H9 (cell line): ENCODE data around the gene SERPINA5. TPM values are rescaled to one million over a fixed set of nuclear protein-coding genes. Genes with fewer than 3 reads are reported as not detected.

ENCODE experiments used
- DNase-seq: peaks from one replicate; pipeline ENCODE4 v3.0.0-alpha.2; 2017
- H2AFZ ChIP-seq: one replicate; pipeline ENCODE4 v1.6.1; 2013; ENCODE audit warnings: mild to moderate bottlenecking, low read length, control low read depth, moderate library complexity
- H2AK5ac ChIP-seq: 2 replicates; pipeline ENCODE4 v1.6.1; 2013; ENCODE audit warnings: low read length, control low read depth, mixed read lengths; ENCODE audit not compliant: insufficient read length
- H2BK120ac ChIP-seq: one replicate; pipeline ENCODE4 v1.6.1; 2013; ENCODE audit warnings: low read depth, mild to moderate bottlenecking, low read length, control low read depth, inconsistent platforms; ENCODE audit not compliant: poor library complexity, severe bottlenecking
- H2BK12ac ChIP-seq: 2 replicates; pipeline ENCODE4 v1.6.1; 2013; ENCODE audit warnings: low read length, control low read depth, mixed read lengths, low read depth; ENCODE audit not compliant: insufficient read length
- H2BK15ac ChIP-seq: 2 replicates; pipeline ENCODE4 v1.6.1; 2013; ENCODE audit warnings: low read depth, low read length, control low read depth
- H2BK20ac ChIP-seq: one replicate; pipeline ENCODE4 v1.6.1; 2013; ENCODE audit warnings: low read depth, mild to moderate bottlenecking, low read length, control low read depth, inconsistent platforms; ENCODE audit not compliant: poor library complexity, severe bottlenecking
- H2BK5ac ChIP-seq: 2 replicates; pipeline ENCODE4 v1.6.1; 2013; ENCODE audit warnings: low read length, control low read depth, mixed read lengths; ENCODE audit not compliant: insufficient read length
- H3K14ac ChIP-seq: 2 replicates; pipeline ENCODE4 v1.6.1; 2013; ENCODE audit warnings: low read length, control low read depth; ENCODE audit not compliant: insufficient read depth
- H3K18ac ChIP-seq: 2 replicates; pipeline ENCODE4 v1.6.1; 2013; ENCODE audit warnings: low read depth, mild to moderate bottlenecking, mixed read lengths, low read length, control low read depth; ENCODE audit not compliant: insufficient read length
- H3K23ac ChIP-seq: 2 replicates; pipeline ENCODE4 v1.6.1; 2013; ENCODE audit warnings: low read length, control low read depth, mixed read lengths, low read depth; ENCODE audit not compliant: insufficient read length
- H3K23me2 ChIP-seq: 2 replicates; pipeline ENCODE4 v1.6.1; 2013; ENCODE audit warnings: low read depth, mild to moderate bottlenecking, mixed read lengths, low read length, control low read depth; ENCODE audit not compliant: insufficient read length, poor library complexity, severe bottlenecking
- H3K27ac ChIP-seq: 2 replicates; pipeline ENCODE4 v1.5.1; 2013; ENCODE audit warnings: low read length, control low read depth, mixed read lengths, low read depth; ENCODE audit not compliant: insufficient read length
- H3K27me3 ChIP-seq: 2 replicates; pipeline ENCODE4 v1.6.1; 2013; ENCODE audit warnings: low read length, control low read depth, inconsistent platforms; ENCODE audit not compliant: insufficient read depth
- H3K4ac ChIP-seq: 2 replicates; pipeline ENCODE4 v1.6.1; 2013; ENCODE audit warnings: low read depth, mild to moderate bottlenecking, control low read depth, inconsistent platforms, low read length, moderate library complexity
- H3K4me1 ChIP-seq: 2 replicates; pipeline ENCODE4 v1.6.1; 2013; ENCODE audit warnings: low read length, control low read depth, inconsistent platforms; ENCODE audit not compliant: insufficient read depth
- H3K4me2 ChIP-seq: 2 replicates; pipeline ENCODE4 v1.6.1; 2013; ENCODE audit warnings: low read length, control low read depth, mixed read lengths; ENCODE audit not compliant: insufficient read length, insufficient read depth
- H3K56ac ChIP-seq: 2 replicates; pipeline ENCODE4 v1.6.1; 2013; ENCODE audit warnings: low read depth, mild to moderate bottlenecking, mixed read lengths, low read length, control low read depth; ENCODE audit not compliant: insufficient read length
- H3K79me1 ChIP-seq: 2 replicates; pipeline ENCODE4 v1.6.1; 2013; ENCODE audit warnings: low read depth, mild to moderate bottlenecking, moderate library complexity, low read length, control low read depth, inconsistent platforms; ENCODE audit not compliant: insufficient read depth, poor library complexity, severe bottlenecking
- H3K79me2 ChIP-seq: 2 replicates; pipeline ENCODE4 v1.6.1; 2013; ENCODE audit warnings: low read length, control low read depth, inconsistent platforms; ENCODE audit not compliant: insufficient read depth
- H3K9ac ChIP-seq: 2 replicates; pipeline ENCODE4 v1.6.1; 2013; ENCODE audit warnings: low read length, control low read depth, mixed read lengths; ENCODE audit not compliant: insufficient read length; ENCODE audit errors: extremely low read depth
- H3K9me3 ChIP-seq: one replicate; pipeline ENCODE4 v1.6.1; 2013; ENCODE audit warnings: low read depth, low read length, inconsistent platforms; ENCODE audit not compliant: control insufficient read depth
- H3T11ph ChIP-seq: one replicate; pipeline ENCODE4 v1.6.1; 2013; ENCODE audit warnings: mild to moderate bottlenecking, low read length, control low read depth, inconsistent platforms
- H4K20me1 ChIP-seq: one replicate; pipeline ENCODE4 v1.6.1; 2013; ENCODE audit not compliant: control insufficient read depth, insufficient read length, insufficient read depth
- H4K5ac ChIP-seq: 2 replicates; pipeline ENCODE4 v1.6.1; 2013; ENCODE audit warnings: low read depth, mild to moderate bottlenecking, mixed read lengths, low read length, control low read depth; ENCODE audit not compliant: insufficient read length
- H4K8ac ChIP-seq: replicated peaks from 2 replicates; pipeline ENCODE4 v1.6.1; 2013; ENCODE audit warnings: low read length, control low read depth, mixed read lengths, low read depth; ENCODE audit not compliant: insufficient read length
- H4K91ac ChIP-seq: 2 replicates; pipeline ENCODE4 v1.6.1; 2013; ENCODE audit warnings: low read depth, mild to moderate bottlenecking, moderate library complexity, mixed read lengths, low read length, control low read depth; ENCODE audit not compliant: insufficient read length
- H3K27ac Mint-ChIP-seq, 3 experiments: 2 replicates in 2 of 3; 3 replicates in 1 of 3; pipeline ENCODE4 v1.8.0; 2020 to 2021; ENCODE audit warnings: mixed read lengths in 3 of 3, mild to moderate bottlenecking in 1 of 3, moderate library complexity in 1 of 3
- H3K27me3 Mint-ChIP-seq: 2 replicates; pipeline ENCODE4 v1.8.0; 2021; ENCODE audit warnings: low read depth, mild to moderate bottlenecking, moderate library complexity, mixed read lengths
- H3K36me3 Mint-ChIP-seq, 3 experiments: 2 replicates in 2 of 3; 3 replicates in 1 of 3; pipeline ENCODE4 v1.8.0; 2020 to 2021; ENCODE audit warnings: low read depth in 3 of 3, mixed read lengths in 3 of 3; ENCODE audit not compliant: insufficient read depth in 1 of 3
- H3K4me1 Mint-ChIP-seq, 2 experiments: 2 replicates each; pipeline ENCODE4 v1.8.0; 2020; ENCODE audit warnings: mixed read lengths in 2 of 2
- H3K4me3 Mint-ChIP-seq, 2 experiments: 2 replicates in 1 of 2; 3 replicates in 1 of 2; pipeline ENCODE4 v1.8.0; 2020 to 2021; ENCODE audit warnings: mild to moderate bottlenecking in 2 of 2, mixed read lengths in 2 of 2, moderate library complexity in 1 of 2
- H3K9me3 Mint-ChIP-seq, 2 experiments: 2 replicates in 1 of 2; 3 replicates in 1 of 2; pipeline ENCODE4 v1.8.0; 2020; ENCODE audit warnings: mild to moderate bottlenecking in 2 of 2, mixed read lengths in 2 of 2, moderate library complexity in 1 of 2
- CTCF ChIP-seq: fragments of 200-600 bp; sonication (generic); conservative IDR thresholded peaks from 3 replicates; pipeline ENCODE4 v1.8.0; 2021; ENCODE audit warnings: antibody characterized with exemption, mild to moderate bottlenecking
- WGBS: extraction: QIAGEN DNeasy Blood & Tissue Kit; methylation state at CpG from one replicate; pipeline ENCODE4 v1.1.7; 2013; ENCODE audit warnings: missing lambda C conversion rate, low lambda C conversion rate, mixed read lengths; ENCODE audit not compliant: insufficient read length; ENCODE audit errors: extremely low coverage; 5-methylcytosine and 5-hydroxymethylcytosine counted together
- total RNA-seq: library from RNA; stranded (reverse); gene quantifications from 2 replicates; pipeline ENCODE4 v1.2.1, GENCODE V29; 2021

SERPINA5 gene
- total RNA-seq, 1 experiment from 2014 or later, result 1.1 TPM

GRCh38 chr14:94599656-94600004 lies 18.4 kb downstream of the SERPINA5 start:
- Histone ChIP-seq H3K79me2 (no peaks in the 10 kb centered on the region), H2BK20ac (no peak overlapping the region), H3K4ac (no peak overlapping the region), H4K91ac (no peak overlapping the region), H2BK120ac (no peak overlapping the region), H4K8ac (no peak overlapping the region), H2BK5ac (no peak overlapping the region), H2AK5ac (no peak overlapping the region), H3K9me3 (no peaks in the 10 kb centered on the region), H3K23me2 (no peaks in the 10 kb centered on the region), H3K4me1 (0 out of 2 replicates have a peak, but pooled peaks cover 2% of the 10 kb centered on the region), H2AFZ (no peak overlapping the region), H3K79me1 (no peaks in the 10 kb centered on the region), H3K23ac (no peak overlapping the region), H3K27me3 (no peaks in the 10 kb centered on the region), H2BK15ac (no peak overlapping the region), H3T11ph (no peak overlapping the region), H3K14ac (no peak overlapping the region), H4K5ac (no peak overlapping the region), H4K20me1 (no peaks in the 10 kb centered on the region), H3K4me2 (no peak overlapping the region), H3K27ac (no peak overlapping the region), H3K18ac (no peak overlapping the region), H3K9ac (no peak overlapping the region), H3K56ac (no peak overlapping the region), H2BK12ac (no peak overlapping the region)
- Mint-ChIP-seq H3K4me1 (peaks cover 20 to 24% of the 10 kb centered on the region in 2 experiments), H3K9me3 (no peaks in the 10 kb centered on the region), H3K4me3 (no peak overlapping the region), H3K36me3 (peaks cover 0 to 5% (median 0%) of the 10 kb centered on the region in 3 experiments; a peak in 3 of 7 replicates), H3K27ac (peak overlapping the region in 2 of 3 experiments; percentile 9 to 81; a peak in 1 of 7 replicates), H3K27me3 (peaks cover 20% of the 10 kb centered on the region)
- TF ChIP-seq CTCF, result no peak; the same call in 2 of the 3 replicates
- WGBS, result no CpG with 5 or more reads among the region's 3 CpGs
- no peak for DNase-seq
